Raji (cell line): ENCODE data around the gene ARL15.
A peak's percentile ranks its signal among the peaks of the same experiment; 100 is the strongest.

Experiments
- POLR2A ChIP-seq: IDR thresholded peaks from 2 replicates; pipeline ENCODE4 v1.6.1; 2011; ENCODE audit warnings: low read depth, low read length, control low read depth; ENCODE audit not compliant: insufficient read depth

ARL15 gene

GRCh38 chr5:54180630-54181031 is 129.7 kb downstream of the ARL15 start:
- TF ChIP-seq POLR2A = no peak

GRCh38 chr5:54178991-54179390 is 131.4 kb downstream of the ARL15 start:
- TF ChIP-seq POLR2A = no peak

DNA sequence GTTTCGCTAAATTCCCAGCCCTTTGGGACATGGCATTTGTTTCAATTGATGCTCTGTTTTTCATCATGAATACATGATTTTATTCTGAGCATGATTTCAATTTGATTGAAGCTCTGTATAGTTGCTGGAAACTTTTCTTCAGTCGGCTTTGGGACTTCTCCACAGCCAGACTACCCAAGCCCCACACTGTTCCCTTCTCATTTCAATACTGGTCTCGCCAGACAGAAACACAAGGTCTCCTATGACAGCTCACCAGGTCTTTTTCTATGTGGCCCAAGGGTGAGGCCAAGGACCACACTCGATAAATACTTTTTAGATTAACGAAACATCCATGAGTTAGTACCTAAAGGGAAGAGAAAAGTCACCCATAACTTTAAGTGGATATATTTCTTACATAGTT is 132.2 kb downstream of the ARL15 start:
- TF ChIP-seq POLR2A = no peak

GRCh38 chr5:54177058-54177457 is 133.3 kb downstream of the ARL15 start:
- TF ChIP-seq POLR2A = no peak

GRCh38 chr5:54176066-54176830 is 134.1 kb downstream of the ARL15 start:
- TF ChIP-seq POLR2A = no peak

DNA sequence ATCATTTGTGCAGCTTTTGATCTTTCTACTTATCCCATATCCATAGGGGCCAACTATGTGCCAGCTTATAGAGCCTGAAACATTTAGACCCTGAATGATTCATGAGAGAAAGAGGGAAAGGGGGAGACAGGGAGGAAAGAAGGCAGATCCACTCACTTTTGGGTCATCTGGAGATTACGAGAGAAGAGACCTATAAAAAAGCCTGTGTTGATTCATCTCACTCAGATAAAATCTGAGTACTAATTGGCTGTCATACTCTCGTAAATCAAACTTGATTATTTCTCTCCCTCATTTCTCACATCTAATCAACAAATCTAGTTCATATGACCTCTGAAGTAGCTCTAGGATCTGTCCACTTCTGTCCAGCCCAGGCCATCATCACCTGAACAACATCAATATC is 137.1 kb downstream of the ARL15 start:
- no peak for TF ChIP-seq POLR2A

- peak; percentile 56 for TF ChIP-seq POLR2A
These were observed 138.6 kb downstream of the ARL15 start for GRCh38 chr5:54171645-54172384.

- TF ChIP-seq POLR2A = no peak
These were observed 144.7 kb downstream of the ARL15 start for GRCh38 chr5:54165687-54166086.

- TF ChIP-seq POLR2A = no peak
These were observed 148.2 kb downstream of the ARL15 start for GRCh38 chr5:54162184-54162583.

GRCh38 chr5:54160329-54160728 is 150.0 kb downstream of the ARL15 start:
- TF ChIP-seq POLR2A = no peak

GRCh38 chr5:54159893-54160195 is 150.5 kb downstream of the ARL15 start:
- no peak for TF ChIP-seq POLR2A

- no peak for TF ChIP-seq POLR2A
These were observed 151.1 kb downstream of the ARL15 start for GRCh38 chr5:54159153-54159892.

GRCh38 chr5:54156577-54156976 is 153.8 kb downstream of the ARL15 start:
- no peak for TF ChIP-seq POLR2A

DNA sequence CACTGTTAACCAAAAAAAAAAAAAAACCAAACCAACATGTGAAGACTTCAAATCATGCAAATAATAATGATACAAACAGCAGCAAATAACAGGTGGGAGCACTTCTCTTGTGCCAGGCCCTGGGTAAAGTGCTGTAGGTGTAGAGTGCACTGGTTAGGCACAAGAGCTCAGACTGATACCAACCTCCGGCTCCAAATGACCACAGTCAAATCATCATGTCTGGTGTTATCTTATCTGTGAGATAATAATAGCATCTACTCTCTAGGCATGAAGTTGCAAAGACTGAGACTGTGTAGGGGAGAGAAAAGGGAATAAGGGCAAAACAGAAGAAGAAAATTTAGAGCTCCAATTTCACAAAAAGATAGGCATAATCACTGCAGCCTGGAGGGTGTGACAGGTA is 159.5 kb downstream of the ARL15 start:
- no peak for TF ChIP-seq POLR2A

DNA sequence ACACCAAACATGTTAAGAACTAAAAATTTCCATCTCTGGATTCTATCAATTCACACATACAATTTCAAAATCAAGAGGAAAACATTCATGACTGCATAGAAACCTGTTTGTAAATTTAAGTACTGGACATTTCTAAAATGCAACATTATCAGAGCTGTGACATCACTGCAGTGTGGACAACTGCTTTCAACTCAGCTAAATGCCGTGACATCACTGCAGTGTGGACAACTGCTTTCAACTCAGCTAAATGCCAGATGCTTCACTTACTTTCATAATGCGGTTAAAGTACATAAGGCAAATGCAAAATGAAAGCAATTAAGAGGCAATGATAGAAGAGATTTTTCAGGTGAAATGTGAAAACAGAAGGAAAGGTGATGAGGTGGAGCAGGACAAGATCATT is 161.5 kb downstream of the ARL15 start:
- TF ChIP-seq POLR2A = no peak
